Mucosa of stomach (tissue), 1 donor: ENCODE results near the gene CYP46A1.

Experiments
- H3K27me3 ChIP-seq: one replicate; pipeline ENCODE4 v1.7.0; 2013; ENCODE audit warnings: mild to moderate bottlenecking, low read length; ENCODE audit not compliant: control insufficient read depth, insufficient read depth
- H3K36me3 ChIP-seq: one replicate; pipeline ENCODE4 v1.7.0; 2013; ENCODE audit warnings: low read length; ENCODE audit not compliant: control insufficient read depth, insufficient read depth
- H3K4me1 ChIP-seq: one replicate; pipeline ENCODE4 v1.7.0; 2013; ENCODE audit warnings: mild to moderate bottlenecking, low read length; ENCODE audit not compliant: control insufficient read depth, insufficient read depth
- H3K4me3 ChIP-seq: one replicate; pipeline ENCODE4 v1.7.0; 2013; ENCODE audit warnings: low read length
- H3K9ac ChIP-seq: one replicate; pipeline ENCODE4 v1.7.0; 2013; ENCODE audit warnings: mild to moderate bottlenecking, low read length, moderate library complexity
- H3K9me3 ChIP-seq: one replicate; pipeline ENCODE4 v1.7.0; 2013; ENCODE audit warnings: mild to moderate bottlenecking, low read length, moderate library complexity; ENCODE audit not compliant: control insufficient read depth
- donor health status: Pancreatic carcinoma.

Gene CYP46A1

GRCh38 chr14:99699861-99700260, 15.8 kb downstream of the CYP46A1 start:
- Histone ChIP-seq H3K9ac (no peak overlapping the region), H3K9me3 (no peaks in the 10 kb centered on the region), H3K4me1 (no peaks in the 10 kb centered on the region), H3K27me3 (no peaks in the 10 kb centered on the region), H3K4me3 (no peak overlapping the region), H3K36me3 (no peaks in the 10 kb centered on the region)

- no peaks in the 10 kb centered on the region for H3K36me3 ChIP-seq
- H3K4me1 ChIP-seq = no peaks in the 10 kb centered on the region
- no peaks in the 10 kb centered on the region for H3K27me3 ChIP-seq
- no peak overlapping the region for H3K4me3 ChIP-seq
- H3K9ac ChIP-seq = no peak overlapping the region
- H3K9me3 ChIP-seq = no peaks in the 10 kb centered on the region
Observed at GRCh38 chr14:99700379-99700778, 16.3 kb downstream of the CYP46A1 start.

- H3K27me3 ChIP-seq = no peaks in the 10 kb centered on the region
- no peaks in the 10 kb centered on the region for H3K9me3 ChIP-seq
- H3K9ac ChIP-seq = no peak overlapping the region
- H3K4me1 ChIP-seq = no peaks in the 10 kb centered on the region
- H3K36me3 ChIP-seq = no peaks in the 10 kb centered on the region
- H3K4me3 ChIP-seq = no peak overlapping the region
Observed at GRCh38 chr14:99701260-99701659, 17.2 kb downstream of the CYP46A1 start.

GRCh38 chr14:99702115-99702514, 18.0 kb downstream of the CYP46A1 start:
- H3K9me3 ChIP-seq = no peaks in the 10 kb centered on the region
- no peaks in the 10 kb centered on the region for H3K36me3 ChIP-seq
- no peak overlapping the region for H3K4me3 ChIP-seq
- no peak overlapping the region for H3K9ac ChIP-seq
- H3K27me3 ChIP-seq = no peaks in the 10 kb centered on the region
- H3K4me1 ChIP-seq = no peaks in the 10 kb centered on the region

- Histone ChIP-seq H3K9me3 (no peaks in the 10 kb centered on the region), H3K36me3 (no peaks in the 10 kb centered on the region), H3K27me3 (no peaks in the 10 kb centered on the region), H3K9ac (no peak overlapping the region), H3K4me1 (no peaks in the 10 kb centered on the region), H3K4me3 (no peak overlapping the region)
Observed at GRCh38 chr14:99703381-99703780, 19.3 kb downstream of the CYP46A1 start.

GRCh38 chr14:99704037-99704436, 19.9 kb downstream of the CYP46A1 start:
- Histone ChIP-seq H3K4me1 (no peaks in the 10 kb centered on the region), H3K9ac (no peak overlapping the region), H3K27me3 (no peaks in the 10 kb centered on the region), H3K9me3 (no peaks in the 10 kb centered on the region), H3K4me3 (no peak overlapping the region), H3K36me3 (no peaks in the 10 kb centered on the region)

- no peaks in the 10 kb centered on the region for H3K9me3 ChIP-seq
- H3K27me3 ChIP-seq = no peaks in the 10 kb centered on the region
- H3K4me3 ChIP-seq = no peak overlapping the region
- H3K36me3 ChIP-seq = no peaks in the 10 kb centered on the region
- H3K9ac ChIP-seq = no peak overlapping the region
- no peaks in the 10 kb centered on the region for H3K4me1 ChIP-seq
Observed at GRCh38 chr14:99706107-99706900, 22.2 kb downstream of the CYP46A1 start.

- Histone ChIP-seq H3K4me3 (no peak overlapping the region), H3K9me3 (no peaks in the 10 kb centered on the region), H3K27me3 (no peaks in the 10 kb centered on the region), H3K4me1 (no peaks in the 10 kb centered on the region), H3K36me3 (no peaks in the 10 kb centered on the region), H3K9ac (no peak overlapping the region)
Observed at GRCh38 chr14:99707420-99707819, 23.3 kb downstream of the CYP46A1 start.

GRCh38 chr14:99707921-99708320, 23.8 kb downstream of the CYP46A1 start:
- Histone ChIP-seq H3K4me3 (no peak overlapping the region), H3K36me3 (no peaks in the 10 kb centered on the region), H3K4me1 (no peaks in the 10 kb centered on the region), H3K27me3 (no peaks in the 10 kb centered on the region), H3K9me3 (no peaks in the 10 kb centered on the region), H3K9ac (no peak overlapping the region)

- Histone ChIP-seq H3K9me3 (no peaks in the 10 kb centered on the region), H3K9ac (no peak overlapping the region), H3K36me3 (no peaks in the 10 kb centered on the region), H3K4me3 (no peak overlapping the region), H3K27me3 (no peaks in the 10 kb centered on the region), H3K4me1 (no peaks in the 10 kb centered on the region)
Observed at GRCh38 chr14:99708449-99708848, 24.4 kb downstream of the CYP46A1 start.

GRCh38 chr14:99713972-99714371, 29.9 kb downstream of the CYP46A1 start:
- no peaks in the 10 kb centered on the region for H3K9me3 ChIP-seq
- H3K36me3 ChIP-seq = no peaks in the 10 kb centered on the region
- no peaks in the 10 kb centered on the region for H3K4me1 ChIP-seq
- no peak overlapping the region for H3K4me3 ChIP-seq
- H3K27me3 ChIP-seq = peaks cover 2% of the 10 kb centered on the region
- no peak overlapping the region for H3K9ac ChIP-seq

- no peaks in the 10 kb centered on the region for H3K9me3 ChIP-seq
- no peak overlapping the region for H3K4me3 ChIP-seq
- H3K36me3 ChIP-seq = no peaks in the 10 kb centered on the region
- peaks cover 2% of the 10 kb centered on the region for H3K27me3 ChIP-seq
- H3K9ac ChIP-seq = no peak overlapping the region
- H3K4me1 ChIP-seq = no peaks in the 10 kb centered on the region
Observed at GRCh38 chr14:99715266-99716000, 31.3 kb downstream of the CYP46A1 start.
